Nephron progenitor cell (in vitro differentiated cells): ENCODE measurements around the gene RTN4IP1.

Experiments used
- DNase-seq: peaks from one replicate; pipeline ENCODE4 v3.0.0; 2021
- H3K27ac Mint-ChIP-seq: 2 replicates; pipeline ENCODE4 v1.8.0; 2021; ENCODE audit warnings: mild to moderate bottlenecking, moderate library complexity, mixed read lengths
- H3K27me3 Mint-ChIP-seq: 2 replicates; pipeline ENCODE4 v1.8.0; 2021; ENCODE audit warnings: mild to moderate bottlenecking, low read depth, mixed read lengths; ENCODE audit not compliant: poor library complexity
- H3K36me3 Mint-ChIP-seq: 2 replicates; pipeline ENCODE4 v1.8.0; 2021; ENCODE audit warnings: low read depth, mixed read lengths
- H3K4me1 Mint-ChIP-seq: 2 replicates; pipeline ENCODE4 v1.8.0; 2021; ENCODE audit warnings: mixed read lengths
- H3K4me3 Mint-ChIP-seq: 2 replicates; pipeline ENCODE4 v1.8.0; 2021; ENCODE audit warnings: mild to moderate bottlenecking, moderate library complexity, mixed read lengths
- H3K9me3 Mint-ChIP-seq: 2 replicates; pipeline ENCODE4 v1.8.0; 2021; ENCODE audit warnings: mild to moderate bottlenecking, moderate library complexity, mixed read lengths
- TF ChIP-seq, protein P1 (sequence below): fragments of 200-600 bp; sonication (generic); IDR thresholded peaks from 2 replicates; pipeline ENCODE4 v1.5.0; 2021; ENCODE audit warnings: antibody characterized with exemption

Gene RTN4IP1

DNA sequence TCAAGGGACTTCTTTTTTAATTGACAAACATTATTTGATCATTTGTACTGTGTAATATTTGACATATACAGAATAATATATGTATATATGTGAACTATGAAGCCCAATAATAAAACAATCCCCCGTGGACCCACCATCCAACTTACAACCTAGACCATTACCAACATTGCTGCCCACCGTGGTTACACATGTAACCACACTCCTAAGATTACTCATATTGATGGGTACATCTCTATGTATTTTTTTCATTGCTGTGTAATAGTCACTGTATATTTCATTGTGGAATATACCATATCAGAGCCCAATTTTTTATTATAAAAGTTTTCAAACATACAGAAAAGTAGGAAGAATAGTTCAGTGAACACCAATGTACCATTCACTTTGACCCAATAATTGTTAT, 94.3 kb downstream of the RTN4IP1 start:
- Mint-ChIP-seq H3K9me3 (no peaks in the 10 kb centered on the region), H3K27ac (no peak overlapping the region), H3K27me3 (peaks cover 7% of the 10 kb centered on the region), H3K4me3 (no peak overlapping the region), H3K4me1 (peaks cover 7% of the 10 kb centered on the region), H3K36me3 (no peaks in the 10 kb centered on the region)
- DNase-seq = no peak
- TF ChIP-seq, protein P1, sequence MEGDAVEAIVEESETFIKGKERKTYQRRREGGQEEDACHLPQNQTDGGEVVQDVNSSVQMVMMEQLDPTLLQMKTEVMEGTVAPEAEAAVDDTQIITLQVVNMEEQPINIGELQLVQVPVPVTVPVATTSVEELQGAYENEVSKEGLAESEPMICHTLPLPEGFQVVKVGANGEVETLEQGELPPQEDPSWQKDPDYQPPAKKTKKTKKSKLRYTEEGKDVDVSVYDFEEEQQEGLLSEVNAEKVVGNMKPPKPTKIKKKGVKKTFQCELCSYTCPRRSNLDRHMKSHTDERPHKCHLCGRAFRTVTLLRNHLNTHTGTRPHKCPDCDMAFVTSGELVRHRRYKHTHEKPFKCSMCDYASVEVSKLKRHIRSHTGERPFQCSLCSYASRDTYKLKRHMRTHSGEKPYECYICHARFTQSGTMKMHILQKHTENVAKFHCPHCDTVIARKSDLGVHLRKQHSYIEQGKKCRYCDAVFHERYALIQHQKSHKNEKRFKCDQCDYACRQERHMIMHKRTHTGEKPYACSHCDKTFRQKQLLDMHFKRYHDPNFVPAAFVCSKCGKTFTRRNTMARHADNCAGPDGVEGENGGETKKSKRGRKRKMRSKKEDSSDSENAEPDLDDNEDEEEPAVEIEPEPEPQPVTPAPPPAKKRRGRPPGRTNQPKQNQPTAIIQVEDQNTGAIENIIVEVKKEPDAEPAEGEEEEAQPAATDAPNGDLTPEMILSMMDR = no peak

DNA sequence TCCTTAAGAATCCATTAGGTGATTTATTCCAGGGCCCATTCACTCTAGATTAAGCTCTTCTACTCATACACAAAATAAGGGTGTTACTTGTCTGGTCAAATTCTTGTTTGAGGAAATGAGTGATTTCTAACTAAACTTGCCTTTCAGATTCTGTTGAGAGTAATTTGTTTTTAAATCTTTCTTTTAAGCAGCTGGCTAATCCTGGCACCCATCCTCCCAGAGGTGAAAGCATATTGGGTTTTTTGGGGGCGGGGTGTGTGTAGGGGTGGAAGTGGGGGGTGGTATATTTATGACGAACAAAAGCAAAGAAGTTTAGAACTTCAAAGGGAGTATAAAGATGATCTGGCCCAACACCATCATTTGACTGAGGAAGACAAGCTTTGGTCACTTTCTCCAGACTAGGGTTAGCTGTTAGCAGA, 94.7 kb downstream of the RTN4IP1 start:
- Mint-ChIP-seq H3K27me3 (peaks cover 7% of the 10 kb centered on the region), H3K4me1 (peaks cover 2% of the 10 kb centered on the region), H3K27ac (no peak overlapping the region), H3K4me3 (no peak overlapping the region), H3K36me3 (no peaks in the 10 kb centered on the region), H3K9me3 (no peaks in the 10 kb centered on the region)
- TF ChIP-seq, protein P1 = no peak
- no peak for DNase-seq

DNA sequence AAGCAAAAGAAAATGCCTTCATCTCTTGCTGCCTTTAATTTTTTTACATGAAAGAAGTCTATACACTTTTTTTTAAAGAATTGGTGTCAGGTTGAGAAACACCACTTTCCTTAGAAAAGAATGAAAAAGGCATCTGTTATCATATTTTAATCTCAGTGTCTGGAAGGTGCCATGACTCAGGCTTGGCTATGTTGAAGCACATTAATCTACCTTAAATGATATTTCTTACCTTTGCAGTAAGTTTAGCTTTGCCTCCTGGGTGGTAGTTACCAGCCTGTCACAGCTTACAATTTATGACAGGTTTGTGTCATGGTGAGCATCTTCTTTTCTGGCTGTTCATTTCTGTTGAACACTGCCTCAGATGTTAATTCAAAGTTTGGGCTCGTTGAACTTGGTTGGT, 95.3 kb downstream of the RTN4IP1 start:
- Mint-ChIP-seq H3K36me3 (no peaks in the 10 kb centered on the region), H3K27me3 (peaks cover 7% of the 10 kb centered on the region), H3K4me3 (no peak overlapping the region), H3K4me1 (no peaks in the 10 kb centered on the region), H3K27ac (no peak overlapping the region), H3K9me3 (no peaks in the 10 kb centered on the region)
- TF ChIP-seq, protein P1 = no peak
- no peak for DNase-seq

DNA sequence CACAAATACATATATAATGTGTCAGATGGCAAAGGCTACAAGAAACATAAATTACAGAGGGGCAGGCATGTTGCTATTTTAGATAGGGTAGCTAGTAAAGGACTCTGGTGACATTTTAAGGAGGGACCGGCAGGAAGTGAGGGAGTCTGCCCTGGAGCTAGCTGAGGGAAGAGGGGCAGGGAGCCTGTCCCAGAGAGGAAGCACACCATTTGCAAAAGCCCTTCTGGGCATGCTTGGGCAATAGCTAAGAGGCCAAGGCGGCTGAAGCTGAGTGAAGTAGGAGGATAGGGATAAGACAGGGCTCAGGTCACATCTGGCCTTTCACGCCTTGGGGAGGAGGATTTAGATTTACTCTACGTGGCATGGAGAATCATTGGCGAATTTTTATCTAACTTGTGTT, 96.2 kb downstream of the RTN4IP1 start:
- TF ChIP-seq, protein P1 = no peak
- no peaks in the 10 kb centered on the region for H3K36me3 Mint-ChIP-seq
- H3K4me3 Mint-ChIP-seq = no peak overlapping the region
- DNase-seq = no peak
- no peak overlapping the region for H3K27ac Mint-ChIP-seq
- H3K4me1 Mint-ChIP-seq = no peaks in the 10 kb centered on the region
- H3K9me3 Mint-ChIP-seq = no peaks in the 10 kb centered on the region
- peaks cover 7% of the 10 kb centered on the region for H3K27me3 Mint-ChIP-seq

DNA sequence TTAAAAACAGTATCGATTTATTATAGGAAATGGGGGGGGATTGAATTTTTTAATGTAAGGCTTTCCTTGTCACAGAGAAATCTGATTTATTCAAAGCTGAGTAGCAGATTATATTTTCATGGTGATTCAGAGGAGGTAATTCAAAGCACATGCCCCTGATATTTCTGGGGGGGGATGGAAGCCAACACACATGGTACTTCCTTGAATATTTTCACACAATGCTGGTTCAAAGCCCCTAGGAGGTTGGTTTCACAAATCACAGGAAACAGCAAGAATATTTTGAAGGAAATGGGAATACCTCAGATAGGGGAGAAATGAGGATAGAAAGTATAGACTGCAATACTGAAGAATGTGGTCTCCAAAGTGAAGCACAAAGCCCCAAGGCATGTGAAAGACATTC, 98.8 kb downstream of the RTN4IP1 start:
- no peak overlapping the region for H3K27ac Mint-ChIP-seq
- no peaks in the 10 kb centered on the region for H3K4me1 Mint-ChIP-seq
- TF ChIP-seq, protein P1 = no peak
- peaks cover 7% of the 10 kb centered on the region for H3K27me3 Mint-ChIP-seq
- no peaks in the 10 kb centered on the region for H3K36me3 Mint-ChIP-seq
- no peaks in the 10 kb centered on the region for H3K9me3 Mint-ChIP-seq
- DNase-seq = no peak
- H3K4me3 Mint-ChIP-seq = no peak overlapping the region

DNA sequence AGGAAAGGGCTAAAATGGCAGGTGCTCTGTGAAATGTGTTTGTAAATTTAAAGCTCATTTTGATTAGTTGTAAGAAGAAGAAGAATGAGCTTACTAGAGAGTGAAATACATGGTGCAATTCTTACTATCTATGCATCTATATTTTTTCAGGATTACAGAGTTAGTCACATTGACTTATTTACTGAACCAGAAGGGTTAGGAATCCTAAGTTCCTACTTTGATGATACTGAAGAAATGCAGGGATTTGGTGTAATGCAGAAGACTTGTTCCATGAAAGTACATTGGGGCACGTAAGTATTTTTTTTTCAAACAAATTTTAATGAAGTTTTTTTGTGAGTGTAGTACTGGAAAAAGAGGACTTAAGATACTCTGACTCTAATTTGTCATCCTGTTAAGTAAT, 99.3 kb downstream of the RTN4IP1 start:
- H3K36me3 Mint-ChIP-seq = no peaks in the 10 kb centered on the region
- H3K4me1 Mint-ChIP-seq = no peaks in the 10 kb centered on the region
- peaks cover 7% of the 10 kb centered on the region for H3K27me3 Mint-ChIP-seq
- TF ChIP-seq, protein P1 = no peak
- H3K4me3 Mint-ChIP-seq = no peak overlapping the region
- no peak for DNase-seq
- no peak overlapping the region for H3K27ac Mint-ChIP-seq
- no peaks in the 10 kb centered on the region for H3K9me3 Mint-ChIP-seq
